ENCODE results near the gene MED15. TPM values are rescaled to one million over a fixed set of nuclear protein-coding genes. Genes with fewer than 3 reads are reported as not detected.
A peak's percentile ranks its signal among the peaks of the same experiment; 100 is the strongest.

Gene MED15
- total and polyA plus RNA-seq, 9 donors = 15.3 to 52.4 (median 42.4) TPM

- no peak for DNase-seq
- Histone ChIP-seq H3K4me3 (ENCODE audit: low read length) (no peak overlapping the region), H3K27ac (ENCODE audit: low read length) (no peak overlapping the region), H3K4me1 (ENCODE audit: control insufficient read depth, insufficient read depth, low read length) (peaks cover 21% of the 10 kb centered on the region), H3K27me3 (ENCODE audit: control insufficient read depth, insufficient read depth, low read length) (no peaks in the 10 kb centered on the region), H3K9me3 (replicated peaks; ENCODE audit: control insufficient read depth, low read depth, low read length) (peaks cover 13% of the 10 kb centered on the region), H3K36me3 (ENCODE audit: control insufficient read depth, insufficient read depth, low read length) (peaks cover 58% of the 10 kb centered on the region)
- WGBS (ENCODE audit: insufficient coverage) = 93% methylated on average over 3 of the region's 14 CpGs
These were observed 55.4 kb downstream of the MED15 start for GRCh38 chr22:20562607-20563465.

GRCh38 chr22:20563466-20563906, 56.1 kb downstream of the MED15 start:
- peaks cover 11% of the 10 kb centered on the region for H3K9me3 ChIP-seq (replicated peaks; ENCODE audit: control insufficient read depth, low read depth, low read length)
- H3K4me1 ChIP-seq (ENCODE audit: control insufficient read depth, insufficient read depth, low read length) = peaks cover 20% of the 10 kb centered on the region
- no peak for DNase-seq
- H3K27me3 ChIP-seq (ENCODE audit: control insufficient read depth, insufficient read depth, low read length) = no peaks in the 10 kb centered on the region
- no peak overlapping the region for H3K4me3 ChIP-seq (ENCODE audit: low read length)
- no peak overlapping the region for H3K27ac ChIP-seq (ENCODE audit: low read length)
- peaks cover 58% of the 10 kb centered on the region for H3K36me3 ChIP-seq (ENCODE audit: control insufficient read depth, insufficient read depth, low read length)
- WGBS (ENCODE audit: insufficient coverage) = 92% methylated on average over 2 of the region's 4 CpGs

- Histone ChIP-seq H3K27me3 (ENCODE audit: control insufficient read depth, insufficient read depth, low read length) (no peaks in the 10 kb centered on the region), H3K36me3 (ENCODE audit: control insufficient read depth, insufficient read depth, low read length) (peaks cover 58% of the 10 kb centered on the region), H3K4me1 (ENCODE audit: control insufficient read depth, insufficient read depth, low read length) (peaks cover 23% of the 10 kb centered on the region), H3K9me3 (replicated peaks; ENCODE audit: control insufficient read depth, low read depth, low read length) (peaks cover 7% of the 10 kb centered on the region), H3K4me3 (ENCODE audit: low read length) (no peak overlapping the region), H3K27ac (ENCODE audit: low read length) (no peak overlapping the region)
- WGBS (ENCODE audit: insufficient coverage) = 39% methylated on average over 4 of the region's 13 CpGs
- DNase-seq = no peak
These were observed 56.5 kb downstream of the MED15 start for GRCh38 chr22:20563941-20564371.

- Histone ChIP-seq H3K27ac (ENCODE audit: low read length) (no peak overlapping the region), H3K27me3 (ENCODE audit: control insufficient read depth, insufficient read depth, low read length) (no peaks in the 10 kb centered on the region), H3K4me1 (ENCODE audit: control insufficient read depth, insufficient read depth, low read length) (peaks cover 33% of the 10 kb centered on the region), H3K4me3 (ENCODE audit: low read length) (no peak overlapping the region), H3K36me3 (ENCODE audit: control insufficient read depth, insufficient read depth, low read length) (peaks cover 59% of the 10 kb centered on the region), H3K9me3 (replicated peaks; ENCODE audit: control insufficient read depth, low read depth, low read length) (no peaks in the 10 kb centered on the region)
- WGBS (ENCODE audit: insufficient coverage) = 76% methylated on average over 12 of the region's 13 CpGs
- no peak for DNase-seq
These were observed 57.8 kb downstream of the MED15 start for GRCh38 chr22:20565079-20565734.

- H3K36me3 ChIP-seq (ENCODE audit: control insufficient read depth, insufficient read depth, low read length) = peaks cover 56% of the 10 kb centered on the region
These were observed 58.4 kb downstream of the MED15 start for GRCh38 chr22:20565761-20566160.

GRCh38 chr22:20566420-20567260, 59.2 kb downstream of the MED15 start:
- peaks cover 42% of the 10 kb centered on the region for H3K4me1 ChIP-seq (ENCODE audit: control insufficient read depth, insufficient read depth, low read length)
- DNase-seq = peak; percentile 74

More at GRCh38 chr22:20565761-20566160, 58.4 kb downstream of the MED15 start:
- H3K9me3 ChIP-seq (replicated peaks; ENCODE audit: control insufficient read depth, low read depth, low read length) = no peaks in the 10 kb centered on the region
- DNase-seq = no peak
- 93% methylated on average over 2 of the region's 4 CpGs for WGBS (ENCODE audit: insufficient coverage)
- H3K4me1 ChIP-seq (ENCODE audit: control insufficient read depth, insufficient read depth, low read length) = peaks cover 33% of the 10 kb centered on the region
- no peak overlapping the region for H3K27ac ChIP-seq (ENCODE audit: low read length)
- no peaks in the 10 kb centered on the region for H3K27me3 ChIP-seq (ENCODE audit: control insufficient read depth, insufficient read depth, low read length)
- H3K4me3 ChIP-seq (ENCODE audit: low read length) = no peak overlapping the region

GRCh38 chr22:20567371-20567847, 60.0 kb downstream of the MED15 start:
- Histone ChIP-seq H3K4me3 (ENCODE audit: low read length) (no peak overlapping the region), H3K4me1 (ENCODE audit: control insufficient read depth, insufficient read depth, low read length) (peaks cover 42% of the 10 kb centered on the region), H3K27ac (ENCODE audit: low read length) (peak overlapping the region; percentile 6), H3K27me3 (ENCODE audit: control insufficient read depth, insufficient read depth, low read length) (no peaks in the 10 kb centered on the region), H3K36me3 (ENCODE audit: control insufficient read depth, insufficient read depth, low read length) (peaks cover 69% of the 10 kb centered on the region), H3K9me3 (replicated peaks; ENCODE audit: control insufficient read depth, low read depth, low read length) (no peaks in the 10 kb centered on the region)
- no peak for DNase-seq
- WGBS (ENCODE audit: insufficient coverage) = 72% methylated on average over 5 of the region's 6 CpGs

More at GRCh38 chr22:20566420-20567260, 59.2 kb downstream of the MED15 start:
- Histone ChIP-seq H3K9me3 (replicated peaks; ENCODE audit: control insufficient read depth, low read depth, low read length) (no peaks in the 10 kb centered on the region), H3K27ac (ENCODE audit: low read length) (no peak overlapping the region), H3K27me3 (ENCODE audit: control insufficient read depth, insufficient read depth, low read length) (no peaks in the 10 kb centered on the region), H3K4me3 (ENCODE audit: low read length) (no peak overlapping the region), H3K36me3 (ENCODE audit: control insufficient read depth, insufficient read depth, low read length) (peaks cover 62% of the 10 kb centered on the region)
- WGBS (ENCODE audit: insufficient coverage) = 87% methylated on average over 13 of the region's 14 CpGs

- Histone ChIP-seq H3K4me1 (ENCODE audit: control insufficient read depth, insufficient read depth, low read length) (peaks cover 42% of the 10 kb centered on the region), H3K36me3 (ENCODE audit: control insufficient read depth, insufficient read depth, low read length) (peaks cover 73% of the 10 kb centered on the region), H3K27ac (ENCODE audit: low read length) (no peak overlapping the region), H3K4me3 (ENCODE audit: low read length) (no peak overlapping the region), H3K9me3 (replicated peaks; ENCODE audit: control insufficient read depth, low read depth, low read length) (no peaks in the 10 kb centered on the region), H3K27me3 (ENCODE audit: control insufficient read depth, insufficient read depth, low read length) (no peaks in the 10 kb centered on the region)
- no peak for DNase-seq
- 71% methylated on average over 5 of the region's 5 CpGs for whole genome bisulfite sequencing (ENCODE audit: insufficient coverage)
These were observed 60.6 kb downstream of the MED15 start for GRCh38 chr22:20567993-20568417.

GRCh38 chr22:20568502-20569058, 61.2 kb downstream of the MED15 start:
- H3K4me1 ChIP-seq (ENCODE audit: control insufficient read depth, insufficient read depth, low read length) = peaks cover 42% of the 10 kb centered on the region
- 83% methylated on average over 1 of the region's 9 CpGs for WGBS (ENCODE audit: insufficient coverage)

More at GRCh38 chr22:20568502-20569058, 61.2 kb downstream of the MED15 start:
- Histone ChIP-seq H3K9me3 (replicated peaks; ENCODE audit: control insufficient read depth, low read depth, low read length) (no peaks in the 10 kb centered on the region), H3K27me3 (ENCODE audit: control insufficient read depth, insufficient read depth, low read length) (no peaks in the 10 kb centered on the region), H3K4me3 (ENCODE audit: low read length) (no peak overlapping the region), H3K36me3 (ENCODE audit: control insufficient read depth, insufficient read depth, low read length) (peaks cover 77% of the 10 kb centered on the region), H3K27ac (ENCODE audit: low read length) (peak overlapping the region; percentile 59)
- no peak for DNase-seq

Measured in muscle of leg (tissue), 11 donors.